GM12878 (cell line): ENCODE data around the gene RRM2. TPM values are rescaled to one million over a fixed set of nuclear protein-coding genes. Genes with fewer than 3 reads are reported as not detected.

ENCODE experiments used
- CBX3 ChIP-seq: fragments of 200-600 bp; sonication (generic); IDR thresholded peaks from 2 replicates; pipeline ENCODE4 v1.6.1; 2016; ENCODE audit warnings: low read depth, borderline replicate concordance
- CEBPZ ChIP-seq: fragments of 150-350 bp; IDR thresholded peaks from 2 replicates; pipeline ENCODE4 v1.6.1; 2016; ENCODE audit warnings: low read depth, low read length
- CHD2 ChIP-seq: IDR thresholded peaks from 2 replicates; pipeline ENCODE4 v1.6.1; 2011; ENCODE audit warnings: low read depth, low read length, improper control_type of control experiment, borderline replicate concordance
- E2F4 ChIP-seq: IDR thresholded peaks from 2 replicates; pipeline ENCODE4 v1.6.1; 2012; ENCODE audit warnings: low read depth, low read length, improper control_type of control experiment
- EZH2 ChIP-seq: IDR thresholded peaks from 2 replicates; pipeline ENCODE4 v1.6.1; 2012; ENCODE audit warnings: low read depth, mild to moderate bottlenecking, control low read depth, inconsistent platforms, low read length, borderline replicate concordance; ENCODE audit not compliant: control insufficient read depth
- FOXM1 ChIP-seq: IDR thresholded peaks from 2 replicates; pipeline ENCODE4 v1.6.1; 2012; ENCODE audit warnings: low read depth, mild to moderate bottlenecking, inconsistent platforms, low read length, moderate library complexity
- GABPA ChIP-seq: IDR thresholded peaks from 2 replicates; pipeline ENCODE4 v1.6.1; 2014; ENCODE audit warnings: antibody characterized with exemption, low read depth, mild to moderate bottlenecking, inconsistent platforms
- HDAC2 ChIP-seq: fragments of 200-600 bp; sonication (generic); IDR thresholded peaks from 2 replicates; pipeline ENCODE4 v1.6.1; 2017
- IKZF1 ChIP-seq: fragments of 450-650 bp; conservative IDR thresholded peaks from 2 replicates; pipeline ENCODE4 v1.6.1; 2017; ENCODE audit warnings: antibody characterized with exemption, mild to moderate bottlenecking
- JUND ChIP-seq: IDR thresholded peaks from 2 replicates; pipeline ENCODE4 v1.6.1; 2012; ENCODE audit warnings: low read depth, mild to moderate bottlenecking, low read length, improper control_type of control experiment, moderate library complexity
- MEF2B ChIP-seq: fragments of 450-650 bp; IDR thresholded peaks from 2 replicates; pipeline ENCODE4 v1.6.1; 2018; ENCODE audit warnings: mild to moderate bottlenecking, moderate library complexity; ENCODE audit not compliant: partially characterized antibody, poor library complexity, severe bottlenecking
- MXI1 ChIP-seq: fragments of 150-350 bp; IDR thresholded peaks from 2 replicates; pipeline ENCODE4 v1.6.1; 2011; ENCODE audit warnings: low read depth, mild to moderate bottlenecking, inconsistent platforms, low read length, improper control_type of control experiment
- NBN ChIP-seq: fragments of 450-650 bp; IDR thresholded peaks from 2 replicates; pipeline ENCODE4 v1.6.1; 2016
- NR2C1 ChIP-seq: fragments of 450-650 bp; IDR thresholded peaks from 2 replicates; pipeline ENCODE4 v1.6.1; 2017; ENCODE audit warnings: antibody characterized with exemption, mild to moderate bottlenecking, moderate library complexity
- POLR2AphosphoS2 ChIP-seq: IDR thresholded peaks from 2 replicates; pipeline ENCODE4 v1.6.1; 2011; ENCODE audit warnings: low read depth, mild to moderate bottlenecking, low read length, improper control_type of control experiment, moderate library complexity
- POU2F2 ChIP-seq: IDR thresholded peaks from 3 replicates; pipeline ENCODE4 v1.6.1; 2011; ENCODE audit warnings: low read depth, mild to moderate bottlenecking, low read length, borderline replicate concordance
- SIX5 ChIP-seq: IDR thresholded peaks from 2 replicates; pipeline ENCODE4 v1.6.1; 2011; ENCODE audit warnings: mild to moderate bottlenecking, low read depth, low read length, moderate library complexity; ENCODE audit not compliant: severe bottlenecking
- SRF ChIP-seq, 2 experiments: IDR thresholded peaks; 2 replicates each; pipeline ENCODE4 v1.6.1; 2011; ENCODE audit warnings: low read depth in 2 of 2, low read length in 2 of 2, mild to moderate bottlenecking in 1 of 2, moderate library complexity in 1 of 2
- SUPT20H ChIP-seq: IDR thresholded peaks from 2 replicates; pipeline ENCODE4 v1.6.1; 2011; ENCODE audit warnings: low read depth, mild to moderate bottlenecking, low read length, moderate library complexity, borderline replicate concordance; ENCODE audit not compliant: control insufficient read depth
- polyA plus RNA-seq, 11 experiments: library from polyadenylated mRNA; depleted of rRNA in 4 of 11; unstranded in 6 of 11; stranded (reverse) in 5 of 11; fragments of >200 nt; fragmentation: Nextera tagmentation in 4 of 11; fragmentation: Illumina TruSeq in 1 of 11; extraction: Ambion mirVana in 4 of 11; extraction: Trizol in 1 of 11; gene quantifications; 1 replicate in 1 of 11; 2 replicates in 10 of 11; pipeline versions ENCODE4 v1.2.1 to v1.2.3, GENCODE V29; 2011 to 2016; ENCODE audit warnings: inconsistent platforms in 2 of 11, missing spikeins in 2 of 11, low read depth in 1 of 11
- total RNA-seq, 4 experiments: library from RNA; depleted of rRNA in 3 of 4; stranded (reverse); fragments of >200 nt in 3 of 4; fragmentation: Illumina TruSeq in 1 of 4; extraction: Trizol in 1 of 4; gene quantifications; 2 replicates each; pipeline versions ENCODE4 v1.2.1 to v1.2.3, GENCODE V29; 2013 to 2021
- TF ChIP-seq, protein P1 (sequence below): IDR thresholded peaks from 2 replicates; pipeline ENCODE4 v1.6.1; 2011; ENCODE audit warnings: mild to moderate bottlenecking, low read depth, low read length, moderate library complexity; ENCODE audit not compliant: insufficient replicate concordance
- TF ChIP-seq, protein P2 (sequence below): fragments of 450-650 bp; IDR thresholded peaks from 2 replicates; pipeline ENCODE4 v1.6.1; 2017; ENCODE audit warnings: mild to moderate bottlenecking, moderate library complexity

RRM2 gene
- total and polyA plus RNA-seq, 10 of the 15 experiments (the other 5 are each of a cell fraction or from before 2014, with no cell fraction given): 54.4 to 771 (median 159) TPM

DNA sequence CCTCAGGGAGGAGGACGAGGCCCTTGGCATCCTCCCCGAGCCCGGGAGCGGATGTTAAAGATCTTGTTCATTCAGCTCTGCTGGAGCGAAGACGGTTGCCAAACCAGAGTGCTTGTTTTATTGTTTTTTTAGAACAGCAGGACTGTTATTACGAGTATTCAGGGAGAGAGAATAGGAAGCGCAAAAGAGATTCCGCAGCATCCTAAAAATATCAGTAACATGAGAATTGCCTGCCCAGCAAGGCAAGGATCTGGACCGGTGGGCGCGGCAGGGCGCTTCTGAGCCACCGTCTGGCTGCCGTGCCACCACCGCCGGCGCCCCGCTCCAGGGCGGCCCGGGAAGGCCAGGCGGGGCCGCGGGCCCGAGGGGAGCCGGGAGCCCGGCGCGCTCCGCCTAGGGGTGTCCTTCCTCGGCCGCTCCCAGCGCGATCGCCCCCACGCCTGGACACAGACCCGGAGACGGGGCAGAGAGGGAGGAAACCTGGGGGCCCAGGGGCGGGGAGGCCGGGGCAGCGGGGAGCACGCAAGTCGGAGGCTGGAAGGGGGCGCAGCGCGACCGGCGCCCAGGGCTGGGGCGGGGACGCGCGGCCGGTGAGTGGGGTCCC lies 43.2 kb upstream of the RRM2 start (continued):
- no peak for TF ChIP-seq CEBPZ
- TF ChIP-seq NR2C1: no peak
- TF ChIP-seq IKZF1: 0 out of 2 replicates have a peak, but pooled peaks have one; percentile 65
- peak; percentile 15; the same call in 1 of the 2 replicates for TF ChIP-seq MXI1
- no peak for TF ChIP-seq SRF (IDR thresholded peaks at IDR 0.05; ENCODE audit: low read depth in 2 of 2, low read length in 2 of 2)
- TF ChIP-seq, protein P1, sequence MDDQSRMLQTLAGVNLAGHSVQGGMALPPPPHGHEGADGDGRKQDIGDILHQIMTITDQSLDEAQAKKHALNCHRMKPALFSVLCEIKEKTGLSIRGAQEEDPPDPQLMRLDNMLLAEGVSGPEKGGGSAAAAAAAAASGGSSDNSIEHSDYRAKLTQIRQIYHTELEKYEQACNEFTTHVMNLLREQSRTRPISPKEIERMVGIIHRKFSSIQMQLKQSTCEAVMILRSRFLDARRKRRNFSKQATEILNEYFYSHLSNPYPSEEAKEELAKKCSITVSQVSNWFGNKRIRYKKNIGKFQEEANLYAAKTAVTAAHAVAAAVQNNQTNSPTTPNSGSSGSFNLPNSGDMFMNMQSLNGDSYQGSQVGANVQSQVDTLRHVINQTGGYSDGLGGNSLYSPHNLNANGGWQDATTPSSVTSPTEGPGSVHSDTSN: no peak
- TF ChIP-seq POU2F2: no peak
- TF ChIP-seq JUND: no peak
- TF ChIP-seq CHD2: no peak
- TF ChIP-seq MEF2B: no peak
- no peak for TF ChIP-seq FOXM1
- no peak for TF ChIP-seq CBX3
- TF ChIP-seq E2F4: no peak
- TF ChIP-seq SIX5: no peak
- no peak for TF ChIP-seq EZH2
- TF ChIP-seq HDAC2: no peak
- no peak for TF ChIP-seq SUPT20H
- TF ChIP-seq, protein P2, sequence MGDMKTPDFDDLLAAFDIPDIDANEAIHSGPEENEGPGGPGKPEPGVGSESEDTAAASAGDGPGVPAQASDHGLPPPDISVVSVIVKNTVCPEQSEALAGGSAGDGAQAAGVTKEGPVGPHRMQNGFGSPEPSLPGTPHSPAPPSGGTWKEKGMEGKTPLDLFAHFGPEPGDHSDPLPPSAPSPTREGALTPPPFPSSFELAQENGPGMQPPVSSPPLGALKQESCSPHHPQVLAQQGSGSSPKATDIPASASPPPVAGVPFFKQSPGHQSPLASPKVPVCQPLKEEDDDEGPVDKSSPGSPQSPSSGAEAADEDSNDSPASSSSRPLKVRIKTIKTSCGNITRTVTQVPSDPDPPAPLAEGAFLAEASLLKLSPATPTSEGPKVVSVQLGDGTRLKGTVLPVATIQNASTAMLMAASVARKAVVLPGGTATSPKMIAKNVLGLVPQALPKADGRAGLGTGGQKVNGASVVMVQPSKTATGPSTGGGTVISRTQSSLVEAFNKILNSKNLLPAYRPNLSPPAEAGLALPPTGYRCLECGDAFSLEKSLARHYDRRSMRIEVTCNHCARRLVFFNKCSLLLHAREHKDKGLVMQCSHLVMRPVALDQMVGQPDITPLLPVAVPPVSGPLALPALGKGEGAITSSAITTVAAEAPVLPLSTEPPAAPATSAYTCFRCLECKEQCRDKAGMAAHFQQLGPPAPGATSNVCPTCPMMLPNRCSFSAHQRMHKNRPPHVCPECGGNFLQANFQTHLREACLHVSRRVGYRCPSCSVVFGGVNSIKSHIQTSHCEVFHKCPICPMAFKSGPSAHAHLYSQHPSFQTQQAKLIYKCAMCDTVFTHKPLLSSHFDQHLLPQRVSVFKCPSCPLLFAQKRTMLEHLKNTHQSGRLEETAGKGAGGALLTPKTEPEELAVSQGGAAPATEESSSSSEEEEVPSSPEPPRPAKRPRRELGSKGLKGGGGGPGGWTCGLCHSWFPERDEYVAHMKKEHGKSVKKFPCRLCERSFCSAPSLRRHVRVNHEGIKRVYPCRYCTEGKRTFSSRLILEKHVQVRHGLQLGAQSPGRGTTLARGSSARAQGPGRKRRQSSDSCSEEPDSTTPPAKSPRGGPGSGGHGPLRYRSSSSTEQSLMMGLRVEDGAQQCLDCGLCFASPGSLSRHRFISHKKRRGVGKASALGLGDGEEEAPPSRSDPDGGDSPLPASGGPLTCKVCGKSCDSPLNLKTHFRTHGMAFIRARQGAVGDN: 0 out of 2 replicates have a peak, but pooled peaks have one; percentile 27
- no peak for TF ChIP-seq GABPA
- no peak for TF ChIP-seq NBN
- TF ChIP-seq POLR2AphosphoS2: no peak
